IPS DF 19.7 (cell line): Measurements from ENCODE around the gene C1orf167.

Experiments used
- DNase-seq: peaks from one replicate; pipeline ENCODE4 v3.0.0-alpha.2; 2013; ENCODE audit warnings: low read depth, low spot score

Gene C1orf167

DNA sequence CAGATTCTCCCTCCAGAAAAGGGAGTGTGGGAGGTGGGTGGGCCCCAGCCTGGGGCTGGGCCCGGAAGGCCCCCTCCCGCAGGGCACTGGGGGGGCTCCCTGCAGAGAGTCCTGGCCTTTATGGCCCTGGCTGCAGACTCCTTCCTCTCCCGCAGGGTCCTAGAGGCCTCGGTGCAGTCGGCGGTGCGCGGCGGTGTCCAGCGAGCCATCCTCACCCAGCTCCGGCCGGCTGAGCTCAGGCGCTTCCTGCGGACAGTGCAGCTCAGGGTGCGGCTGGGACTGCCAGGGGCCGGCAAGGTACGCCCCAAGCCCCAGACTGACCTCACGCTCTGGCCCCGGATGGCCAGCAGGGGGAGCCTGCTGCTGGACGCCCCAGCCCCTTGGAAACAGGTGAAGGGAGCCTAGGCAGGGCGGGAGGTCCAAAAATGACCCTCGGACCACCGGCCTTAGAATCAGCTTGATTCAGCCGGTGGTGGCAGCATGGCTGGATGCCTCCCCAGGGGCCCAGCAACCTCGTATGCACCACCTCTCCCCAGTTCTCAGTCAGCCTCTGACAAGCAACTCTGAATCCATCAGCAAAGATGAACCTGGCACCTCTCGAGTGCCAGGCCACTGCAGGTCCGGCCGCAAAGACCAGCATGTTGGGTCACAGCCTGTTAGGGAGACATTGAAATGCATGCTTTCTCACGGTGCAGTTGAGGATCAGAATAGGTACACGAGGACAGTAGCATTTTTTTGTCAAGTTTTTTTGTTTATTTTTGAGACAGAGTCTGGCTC lies 23.2 kb downstream of the C1orf167 start:
- DNase-seq, result peak; percentile 70

DNA sequence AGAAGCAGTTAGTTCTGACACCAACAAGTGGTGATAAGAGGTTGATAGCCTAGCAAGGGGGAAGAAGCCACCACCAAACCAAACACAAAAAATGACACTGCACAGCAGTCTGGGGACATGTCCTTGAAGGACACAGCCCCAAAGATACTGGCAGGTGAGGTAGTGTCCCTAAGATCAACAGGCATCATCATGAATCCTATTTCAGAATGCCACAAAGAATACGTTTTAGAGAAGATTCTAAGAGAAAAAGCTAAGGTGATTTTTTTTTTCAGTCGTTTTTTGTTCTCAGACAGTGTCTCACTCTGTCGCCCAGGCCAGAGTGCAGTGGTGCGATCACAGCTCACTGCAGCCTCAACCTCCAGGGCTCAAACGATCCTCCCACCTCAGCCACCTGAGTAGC lies 24.2 kb downstream of the C1orf167 start:
- no peak for DNase-seq

DNA sequence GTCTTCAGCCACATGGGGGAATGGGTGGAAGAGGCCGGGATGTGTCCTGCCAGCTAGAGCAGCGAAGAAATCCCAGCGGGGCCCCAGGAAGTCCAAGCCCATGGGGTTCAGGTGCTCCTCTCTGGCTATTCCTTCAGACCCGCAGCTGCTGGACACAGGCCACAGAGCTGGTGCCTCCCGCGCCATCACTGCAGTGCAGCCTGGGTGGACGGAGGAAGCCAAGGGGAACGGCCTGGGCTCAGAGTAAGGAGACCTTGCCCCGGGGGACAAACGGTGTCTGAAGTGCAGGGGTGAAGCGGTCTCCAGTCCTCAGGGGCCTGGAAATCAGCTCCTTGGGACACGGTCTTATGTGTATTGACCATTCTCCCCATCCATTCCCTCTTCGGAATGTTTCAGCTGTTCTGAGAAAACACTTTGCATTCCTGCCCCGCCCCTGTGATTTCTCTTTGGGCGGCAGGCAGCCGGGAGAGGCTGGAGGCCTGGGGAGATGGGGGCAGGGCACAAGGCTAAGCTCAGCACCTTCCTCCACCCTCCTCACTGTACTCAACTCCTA lies 25.3 kb downstream of the C1orf167 start:
- no peak for DNase-seq

DNA sequence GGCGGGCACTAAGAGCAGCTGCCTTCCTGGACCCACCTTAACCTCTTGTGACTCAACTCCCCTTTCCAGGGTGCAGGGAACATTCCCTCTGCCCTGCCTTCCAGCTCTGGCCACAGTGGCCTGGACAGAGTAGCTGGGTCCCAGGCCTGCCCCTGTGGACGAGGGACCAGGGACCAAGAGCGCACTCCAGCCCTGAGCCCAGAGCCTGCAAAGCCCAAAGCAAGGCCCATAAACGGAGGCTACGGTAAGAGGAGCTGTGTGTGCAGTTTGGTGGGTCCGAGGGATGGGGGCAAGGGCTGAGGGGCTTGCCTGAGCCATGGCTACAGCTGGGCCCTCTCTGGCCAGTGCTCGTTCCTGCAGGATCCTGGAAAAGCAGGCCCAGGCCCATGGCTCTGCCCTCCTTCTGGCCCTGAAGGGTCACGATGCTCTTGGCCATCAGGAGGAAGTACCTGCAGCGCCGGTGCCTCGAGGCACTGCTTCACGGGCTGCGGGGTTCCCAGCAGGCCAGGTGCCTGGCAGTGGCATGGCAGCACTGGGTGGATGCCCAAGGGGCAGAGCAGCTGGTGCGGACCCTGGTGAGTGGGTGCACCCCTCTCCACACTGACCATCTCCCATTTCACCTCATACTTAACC lies 25.9 kb downstream of the C1orf167 start:
- DNase-seq, result no peak

DNA sequence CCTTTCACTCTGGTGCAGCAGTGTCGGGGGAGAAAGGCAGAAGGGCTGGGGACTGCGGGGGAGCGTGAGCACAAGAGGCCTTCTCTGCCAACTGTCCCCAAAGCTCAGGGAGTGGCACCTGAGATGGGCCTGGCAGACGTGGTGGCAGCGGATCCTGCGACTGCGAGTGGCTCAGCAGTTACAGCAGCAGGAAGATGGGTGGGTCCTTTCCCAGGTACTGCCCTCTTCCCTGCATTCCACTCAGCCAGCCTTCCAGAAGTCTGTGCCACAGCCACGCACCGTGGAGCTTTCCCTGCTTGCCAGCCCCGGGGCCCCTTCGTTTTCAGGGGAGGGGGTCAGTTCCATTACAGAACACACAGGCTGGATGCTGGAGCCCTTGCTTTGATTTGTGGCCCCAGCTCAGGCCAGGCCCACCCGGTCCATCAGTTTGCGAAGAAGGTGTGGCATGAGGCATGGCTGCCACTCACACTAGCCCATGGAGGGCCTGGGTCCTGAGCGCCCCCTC lies 26.6 kb downstream of the C1orf167 start:
- no peak for DNase-seq

DNA sequence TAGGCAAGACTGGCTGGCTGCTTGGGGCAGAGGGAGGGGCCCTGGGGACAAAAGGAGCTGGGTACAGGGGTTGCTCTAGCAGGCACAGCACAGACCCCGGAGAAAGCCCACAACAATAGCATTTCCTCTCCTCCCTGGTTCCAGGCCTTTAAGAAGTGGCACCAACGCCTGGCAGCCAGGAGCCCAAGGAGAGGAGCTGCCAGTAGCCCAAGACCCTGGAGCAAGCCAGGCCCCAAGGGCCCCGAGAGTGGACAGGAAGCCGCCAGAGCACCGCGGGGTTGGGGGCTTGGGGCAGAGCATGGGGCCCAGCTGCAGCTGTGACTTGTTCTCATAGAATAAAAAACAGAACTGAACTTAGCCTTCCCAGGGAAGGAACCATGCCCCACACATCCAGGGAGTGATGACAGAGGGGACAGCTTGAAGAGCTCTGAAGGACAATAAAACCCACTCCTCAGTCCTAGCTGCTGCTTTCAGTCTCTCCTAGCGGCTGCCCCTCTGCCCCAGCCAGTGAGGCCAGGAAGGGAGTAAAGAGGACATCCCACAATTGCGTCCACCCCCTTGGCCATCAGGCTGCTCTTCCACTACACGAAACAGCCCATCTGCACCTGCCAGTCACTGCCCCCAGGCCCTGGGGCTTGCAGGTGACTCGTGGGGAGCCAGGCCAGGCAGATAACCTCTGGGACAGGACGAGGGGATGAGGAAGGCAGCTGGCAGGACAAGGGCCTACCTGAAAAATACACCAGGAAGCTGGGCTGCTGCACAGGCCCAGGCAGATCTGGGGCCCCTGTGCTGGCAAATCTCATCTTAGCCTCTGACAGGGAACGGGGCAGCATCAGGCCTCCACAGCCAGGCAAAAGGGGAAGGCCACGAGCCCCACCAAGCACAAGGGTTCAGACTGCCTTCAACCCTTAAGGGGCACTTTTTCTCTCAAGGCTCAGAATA lies 27.4 kb downstream of the C1orf167 start:
- no peak for DNase-seq

DNA sequence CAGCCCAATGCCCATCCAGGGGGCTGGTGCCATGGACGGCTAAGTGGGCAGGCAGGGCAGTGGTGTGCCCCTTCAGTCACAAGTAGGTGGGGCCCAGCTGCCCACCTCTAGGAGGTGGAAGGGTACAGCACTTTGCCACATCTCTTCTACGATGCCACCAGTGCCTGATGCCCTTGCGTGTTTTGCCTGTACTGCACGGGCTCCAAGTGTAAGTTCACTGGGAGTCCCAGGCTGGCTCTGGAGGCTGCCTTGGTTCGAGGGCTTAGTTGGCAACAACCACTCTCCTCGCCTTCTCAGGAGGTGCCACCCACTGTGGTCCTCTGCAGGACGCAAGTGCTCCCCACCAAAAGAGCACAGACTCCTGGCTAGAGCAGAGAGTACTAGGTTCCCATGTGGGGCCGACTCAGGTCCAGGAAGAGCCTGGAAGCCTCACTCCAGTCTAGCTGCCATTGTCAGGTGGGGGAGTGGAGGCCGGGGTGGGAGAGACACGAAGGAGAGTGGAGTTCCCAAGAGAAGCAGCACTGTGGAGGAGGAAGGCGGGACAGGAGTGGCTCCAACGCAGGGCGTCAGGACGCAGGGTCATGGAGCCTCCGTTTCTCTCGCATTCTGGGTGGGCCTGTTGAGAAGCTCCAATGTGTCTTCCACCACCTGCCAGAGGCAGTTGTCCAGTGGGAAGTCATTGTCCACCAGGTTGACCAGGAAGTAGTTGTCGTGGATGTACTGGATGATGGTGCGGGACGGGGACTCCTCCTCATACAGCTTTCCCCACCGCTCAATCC lies 28.3 kb downstream of the C1orf167 start:
- no peak for DNase-seq

DNA sequence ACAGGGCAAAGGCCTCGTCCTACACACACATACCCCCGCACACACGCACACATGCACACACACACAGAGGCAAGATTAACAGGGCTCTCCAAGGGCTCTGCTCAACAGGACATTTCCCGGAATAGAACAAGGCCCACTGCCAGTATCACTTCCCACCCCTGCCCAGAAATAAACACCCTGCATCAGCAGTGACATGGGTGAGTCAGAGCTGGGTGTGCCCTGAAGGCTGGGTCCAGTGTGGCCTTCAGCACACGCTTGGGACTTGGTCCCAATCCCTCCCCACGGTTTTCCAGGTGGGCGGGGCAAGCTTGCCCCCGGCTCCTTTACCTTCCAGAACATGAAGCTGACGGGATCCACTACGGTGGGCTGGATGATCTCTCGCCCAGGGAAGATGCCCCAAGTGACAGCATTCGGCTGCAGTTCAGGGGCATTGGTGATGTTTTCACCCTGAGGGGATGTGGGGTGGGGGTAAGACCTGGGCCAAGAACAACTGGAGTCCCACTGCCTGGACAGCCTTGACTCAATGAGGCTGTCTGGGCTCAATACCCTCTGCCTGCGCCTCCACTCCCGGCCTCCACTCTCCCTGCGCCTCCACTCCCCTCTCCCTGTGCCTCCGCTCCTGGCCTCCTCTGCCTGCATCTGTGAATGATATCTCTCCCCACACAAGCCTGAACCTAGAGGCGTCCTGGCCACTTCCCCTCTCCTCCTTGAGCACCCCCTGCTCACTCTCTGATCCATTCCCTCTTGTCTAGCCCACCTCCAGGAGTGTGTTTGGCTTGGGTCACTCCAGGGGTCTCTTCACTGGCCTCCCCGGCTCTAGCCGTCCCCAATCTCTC lies 29.1 kb downstream of the C1orf167 start:
- DNase-seq, result no peak

DNA sequence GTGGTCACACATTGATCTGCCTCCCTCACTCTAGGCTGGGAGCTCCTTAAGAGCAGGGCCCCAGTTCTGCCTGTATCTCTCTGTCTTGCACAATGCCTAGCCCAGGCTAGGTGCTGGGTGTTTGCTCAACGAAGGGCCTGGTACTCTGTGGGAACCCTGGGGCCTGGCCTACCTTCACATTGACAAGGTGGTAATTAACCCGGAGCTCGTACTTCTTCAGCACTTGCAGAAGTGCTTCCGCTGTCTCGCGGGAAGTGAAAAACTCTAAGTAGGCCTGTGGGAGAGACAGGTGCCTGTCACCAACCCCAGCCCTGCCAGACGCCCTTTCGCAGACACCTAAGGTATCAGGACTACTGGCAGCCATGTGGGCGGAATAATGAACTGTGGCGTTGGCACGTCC lies 30.1 kb downstream of the C1orf167 start:
- DNase-seq, result no peak

DNA sequence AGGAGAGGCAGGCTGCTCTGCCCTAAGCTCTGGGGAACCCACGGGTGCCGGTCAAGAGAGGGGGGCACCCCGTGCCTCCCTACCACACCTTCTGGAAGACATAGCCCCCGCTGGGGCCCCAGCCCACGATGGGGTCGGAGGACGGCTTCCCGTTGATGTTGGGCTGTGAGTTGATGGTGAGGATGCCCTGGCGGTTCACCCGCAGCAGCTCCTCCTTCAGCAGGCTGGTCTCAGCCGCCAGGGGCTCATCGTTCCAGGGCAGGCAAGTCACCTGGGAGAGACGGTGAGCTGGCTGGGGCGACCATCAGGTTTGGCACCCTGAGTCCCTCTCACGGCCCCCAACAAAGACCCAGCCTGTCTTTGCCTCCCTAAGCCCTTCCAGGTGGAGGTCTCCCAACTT lies 31.8 kb downstream of the C1orf167 start:
- DNase-seq, result no peak

DNA sequence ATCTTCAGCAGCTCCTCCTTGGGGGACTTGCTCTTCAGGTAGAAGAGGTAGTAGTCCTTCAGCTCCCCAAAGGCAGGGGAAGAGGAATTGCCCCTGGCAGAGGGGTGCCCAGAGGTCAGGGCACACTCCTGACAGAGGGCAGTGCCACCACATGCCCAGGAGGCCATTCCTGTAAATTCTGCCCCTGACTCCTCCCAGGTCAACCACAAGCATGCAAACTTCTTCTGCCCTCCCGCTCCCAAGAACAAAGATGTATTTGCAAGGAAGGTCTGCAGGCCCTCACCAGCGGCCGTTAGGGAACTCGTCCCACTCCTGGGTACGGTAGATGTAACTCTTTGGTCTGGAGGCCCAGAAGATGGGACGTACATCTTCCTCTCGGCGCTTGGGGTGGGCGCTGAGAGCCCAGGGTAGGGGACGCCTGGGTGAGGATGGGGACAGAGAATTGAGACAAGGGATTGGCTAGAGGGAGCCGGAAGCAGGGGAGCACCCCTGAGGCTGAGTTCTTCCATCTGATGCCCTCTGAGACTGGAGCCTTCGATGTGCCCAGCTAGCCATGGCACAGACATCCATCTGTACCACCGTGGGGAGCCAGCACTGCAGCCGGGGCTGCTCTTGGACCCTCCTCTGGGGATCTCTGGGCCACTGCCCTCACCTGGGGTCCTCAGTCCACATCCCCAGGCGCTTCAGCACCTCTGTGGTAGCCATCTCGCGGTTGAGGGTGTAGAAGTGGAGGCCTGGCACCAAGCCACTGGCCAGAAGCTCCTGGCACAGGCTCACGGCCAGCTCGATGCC lies 32.6 kb downstream of the C1orf167 start:
- no peak for DNase-seq

DNA sequence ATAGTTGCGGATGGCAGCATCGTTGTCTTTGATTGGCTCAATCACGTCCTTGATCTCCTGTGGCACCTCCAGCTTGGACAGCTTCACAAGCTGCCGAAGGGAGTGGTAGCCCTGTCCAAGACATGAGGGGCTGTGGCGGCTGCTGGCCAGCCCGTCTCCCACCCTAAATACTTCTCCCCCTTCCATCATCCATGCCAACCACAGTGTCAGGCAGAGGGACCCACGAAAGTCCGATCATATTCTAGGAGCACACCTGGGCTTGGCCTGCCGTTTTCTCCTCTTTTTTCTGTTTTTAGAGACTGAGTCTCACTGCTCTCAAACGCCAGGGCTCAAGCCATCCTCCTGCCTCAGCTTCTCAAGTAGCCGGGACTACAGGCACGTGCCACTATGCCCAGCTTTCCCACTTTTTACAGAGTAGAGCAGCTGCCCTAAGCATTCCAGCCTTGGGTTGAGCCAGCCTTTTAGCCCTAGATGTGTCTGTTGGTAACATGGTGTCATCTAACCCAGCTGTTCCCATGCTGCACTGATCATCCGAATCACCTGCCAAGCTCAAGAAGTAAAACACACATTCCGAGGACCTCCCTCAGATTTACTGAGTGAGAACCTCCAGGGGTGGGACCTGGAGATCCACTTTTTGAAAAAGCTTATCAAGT lies 33.4 kb downstream of the C1orf167 start:
- DNase-seq, result no peak

DNA sequence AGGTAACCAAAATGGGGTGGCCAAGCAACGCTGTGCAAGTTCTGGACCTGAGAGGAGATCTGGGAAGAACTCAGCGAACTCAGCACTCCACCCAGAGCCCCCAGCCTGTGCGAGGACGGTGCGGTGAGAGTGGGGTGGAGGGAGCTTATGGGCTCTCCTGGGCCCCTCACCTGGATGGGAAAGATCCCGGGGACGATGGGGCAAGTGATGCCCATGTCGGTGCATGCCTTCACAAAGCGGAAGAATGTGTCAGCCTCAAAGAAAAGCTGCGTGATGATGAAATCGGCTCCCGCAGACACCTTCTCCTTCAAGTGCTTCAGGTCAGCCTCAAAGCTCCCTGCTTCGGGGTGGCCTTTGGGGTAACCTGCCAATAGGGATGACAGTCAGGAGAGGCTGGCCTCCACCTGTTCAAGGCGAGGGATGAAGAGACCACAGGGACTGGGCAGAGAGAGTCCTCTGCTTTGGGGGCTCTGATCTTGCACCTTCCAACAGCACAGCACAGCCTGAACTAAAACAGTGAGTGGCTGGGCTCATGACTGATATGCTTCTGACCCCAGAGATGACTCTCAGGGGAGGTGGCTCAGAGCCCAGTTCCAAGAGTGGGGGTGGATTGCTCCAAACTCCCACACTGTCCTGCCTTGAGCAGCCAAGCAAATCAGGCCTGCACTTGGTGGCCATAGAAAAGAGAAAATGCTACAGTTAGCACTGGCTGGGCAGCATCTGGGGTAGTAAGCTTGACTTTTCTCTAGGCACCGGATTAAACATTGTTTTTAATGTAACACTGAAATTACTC lies 34.2 kb downstream of the C1orf167 start:
- no peak for DNase-seq

DNA sequence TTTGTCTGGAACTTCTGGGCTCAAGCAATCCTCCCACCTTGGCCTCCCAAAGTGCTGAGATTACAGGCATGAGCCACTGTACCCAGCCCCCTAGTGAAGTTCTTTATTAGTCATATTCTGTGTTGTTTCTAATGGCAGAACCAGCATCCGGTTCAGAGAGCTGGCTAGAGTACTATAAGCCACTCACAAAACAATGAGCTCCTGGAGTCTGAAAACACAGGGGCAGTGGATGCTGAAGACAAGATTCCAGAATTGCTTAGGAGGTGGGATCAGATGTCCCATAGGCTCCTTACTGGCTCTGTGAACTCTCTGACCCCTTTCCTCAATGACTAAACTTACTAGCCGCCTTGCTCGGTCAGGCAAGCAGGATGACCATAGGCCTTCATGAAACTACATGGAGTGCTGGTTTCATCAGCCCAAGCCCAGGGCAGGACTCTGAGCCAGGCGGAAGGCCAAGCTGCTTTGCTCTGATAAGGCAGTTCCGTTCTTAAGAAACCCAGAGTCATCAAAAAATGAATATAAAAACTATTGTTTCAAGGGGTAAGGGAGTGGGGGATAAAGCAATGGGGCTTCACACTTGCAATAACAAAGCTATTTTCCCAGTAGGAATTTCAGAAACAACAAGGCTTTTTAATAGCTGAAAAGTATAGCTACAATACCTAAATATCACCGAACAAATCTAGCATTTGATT lies 35.7 kb downstream of the C1orf167 start:
- DNase-seq, result no peak

DNA sequence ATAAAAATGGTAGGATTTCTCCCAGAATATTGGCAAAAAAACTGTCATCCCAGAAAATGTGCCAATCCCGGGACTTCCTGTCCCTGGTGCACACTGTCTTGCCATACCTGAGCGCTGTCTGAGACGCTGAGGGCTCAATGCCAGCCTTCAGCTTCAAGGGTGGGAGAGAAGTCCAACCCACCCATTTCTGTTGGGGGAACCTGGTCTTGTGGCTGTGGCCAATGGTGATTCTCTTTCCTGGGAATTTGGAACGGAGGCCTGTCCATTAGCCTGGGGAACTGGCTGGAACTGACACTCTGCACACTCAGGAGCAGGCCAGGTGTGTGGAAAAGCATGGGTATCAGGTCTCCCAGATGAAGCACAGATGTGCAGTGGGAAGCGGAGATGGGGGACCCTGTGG lies 37.1 kb downstream of the C1orf167 start:
- DNase-seq, result no peak

DNA sequence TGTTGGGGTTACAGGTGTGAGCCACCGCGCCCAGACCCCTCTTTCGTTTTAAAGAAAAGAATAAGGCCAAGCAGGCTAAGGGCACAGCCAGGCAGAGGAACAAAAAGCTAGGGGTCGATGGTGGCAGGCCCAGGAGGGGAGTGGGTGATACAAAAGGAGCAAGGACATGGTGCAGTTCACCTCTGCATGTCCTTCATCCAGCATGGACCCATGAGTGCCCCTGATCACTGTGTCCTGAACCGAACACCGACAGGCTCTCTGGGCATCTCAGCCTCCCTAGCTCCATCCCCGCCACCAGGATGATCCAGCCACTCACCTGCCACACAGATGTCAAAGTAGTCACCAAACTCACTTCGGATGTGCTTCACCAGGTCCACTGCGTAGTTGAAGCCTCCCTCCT lies 37.9 kb downstream of the C1orf167 start:
- DNase-seq, result no peak

DNA sequence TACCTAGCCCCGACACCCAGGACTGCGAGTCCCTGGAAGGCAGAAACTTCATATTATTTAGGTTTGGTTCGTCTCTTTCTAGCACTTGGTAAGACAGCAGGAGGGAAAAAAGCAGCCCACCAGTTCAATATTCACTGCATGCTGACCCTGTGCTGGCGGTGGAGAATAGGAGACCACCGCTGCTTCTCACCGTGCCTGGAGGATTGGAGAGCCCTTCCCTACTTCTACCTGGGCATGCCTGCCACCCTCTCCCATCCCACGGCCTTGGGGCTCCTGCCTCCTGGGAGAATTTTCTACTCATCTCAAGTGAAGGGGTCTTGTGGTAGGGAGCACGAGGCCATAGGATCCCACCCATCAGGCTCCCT lies 38.4 kb downstream of the C1orf167 start:
- no peak for DNase-seq
